ENCODE measurements around the gene TMEM192.
"Not testable (repeated sequence)": the region's sequence is repeated elsewhere in the genome, so short reads cannot be mapped to it uniquely, and the experiment has no call there.

The TMEM192 gene

DNA sequence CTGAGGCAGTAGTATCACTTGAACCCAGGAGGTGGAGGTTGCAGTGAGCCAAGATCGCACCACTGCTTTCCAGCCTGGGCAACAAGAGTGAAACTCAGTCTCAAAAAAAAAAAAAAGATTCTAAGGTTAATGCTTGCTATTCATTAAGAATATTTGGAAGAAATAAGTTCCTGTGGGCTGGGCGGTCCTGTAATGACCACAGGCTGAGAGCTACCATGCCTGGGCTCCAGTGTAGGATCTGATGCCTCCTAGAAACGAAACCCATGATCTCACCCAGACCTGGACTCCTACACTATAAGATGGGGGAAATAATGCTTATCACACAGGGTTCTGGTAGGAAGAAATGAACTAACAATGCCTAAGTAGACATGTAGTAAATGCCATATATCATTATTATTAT, 17.8 kb downstream of the TMEM192 start:
- no peak for DNase-seq (ENCODE audit: low read depth in 1 of 2, low spot score in 1 of 2)

- not testable (repeated sequence) for DNase-seq (ENCODE audit: low read depth in 1 of 2, low spot score in 1 of 2)
Observed at GRCh38 chr4:165092187-165092586, 20.5 kb downstream of the TMEM192 start.

- DNase-seq (ENCODE audit: low read depth in 1 of 2, low spot score in 1 of 2), result no peak
Observed at GRCh38 chr4:165088366-165088765, 24.3 kb downstream of the TMEM192 start.

DNA sequence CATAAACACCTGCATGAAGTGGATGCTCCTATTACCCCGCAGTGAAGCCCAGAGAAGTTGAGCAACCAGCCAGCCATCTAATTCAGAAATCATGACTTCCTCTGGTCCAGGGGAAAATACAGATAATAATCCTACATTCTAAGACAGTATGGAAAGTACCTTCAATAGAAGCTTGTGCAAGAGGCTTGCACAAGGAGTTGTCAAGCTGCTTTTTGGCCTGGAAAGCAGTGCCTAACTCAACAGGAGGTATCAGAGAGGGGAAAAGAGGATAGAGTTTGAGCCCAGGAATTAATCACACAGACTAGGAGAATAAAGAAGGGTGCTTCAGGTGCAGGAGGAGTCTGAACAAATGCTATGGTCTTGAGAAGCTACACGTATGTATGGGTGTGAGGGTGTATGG, 26.7 kb downstream of the TMEM192 start:
- no peak for DNase-seq (ENCODE audit: low read depth in 1 of 2, low spot score in 1 of 2)

- not testable (repeated sequence) for DNase-seq (ENCODE audit: low read depth in 1 of 2, low spot score in 1 of 2)
Observed at GRCh38 chr4:165084787-165085186, 27.9 kb downstream of the TMEM192 start.

- no peak for DNase-seq (ENCODE audit: low read depth in 1 of 2, low spot score in 1 of 2)
Observed at GRCh38 chr4:165079476-165079875, 33.2 kb downstream of the TMEM192 start.

DNA sequence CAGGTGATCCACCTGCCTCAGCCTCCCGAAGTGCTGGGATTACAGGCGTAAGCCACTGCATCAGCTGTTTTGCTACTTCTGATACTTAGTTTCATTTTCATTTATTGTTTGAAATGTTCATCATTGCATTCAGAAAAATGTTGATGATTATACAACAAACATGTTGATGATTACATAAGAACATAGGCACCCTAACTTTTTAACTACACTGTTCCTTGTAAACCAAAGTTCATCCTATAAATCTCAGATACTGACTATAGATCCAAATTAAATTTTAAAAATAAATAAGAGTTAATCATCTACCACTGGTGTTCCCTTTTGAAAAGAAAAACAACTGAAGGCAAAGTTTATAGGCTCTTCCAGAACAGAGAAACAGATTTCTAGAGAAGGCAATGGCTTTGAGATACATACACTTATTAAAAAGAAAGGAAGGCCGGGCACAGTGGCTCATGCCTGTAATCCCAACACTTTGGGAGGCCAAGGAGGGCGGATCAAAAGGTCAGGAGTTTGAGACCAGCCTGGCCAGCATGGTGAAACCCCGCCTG, 35.6 kb downstream of the TMEM192 start:
- no peak for DNase-seq (ENCODE audit: low read depth in 1 of 2, low spot score in 1 of 2)

DNA sequence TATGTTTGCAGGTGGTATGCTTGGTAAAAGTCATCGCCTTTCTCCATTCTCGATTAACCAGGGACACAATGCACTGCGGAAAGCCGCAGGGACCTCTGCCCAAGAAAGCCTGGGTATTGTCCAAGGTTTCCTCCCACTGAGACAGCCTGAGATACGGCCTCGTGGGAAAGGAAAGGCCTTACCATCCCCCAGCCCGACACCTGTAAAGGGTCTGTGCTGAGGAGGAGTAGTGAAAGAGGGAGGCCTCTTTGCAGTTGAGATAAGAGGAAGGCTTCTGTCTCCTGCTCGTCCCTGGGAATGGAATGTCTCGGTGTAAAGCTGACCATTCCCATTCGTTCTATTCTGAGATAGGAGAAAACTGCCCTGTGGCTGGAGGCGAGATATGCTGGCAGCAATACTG, 39.3 kb downstream of the TMEM192 start:
- DNase-seq (ENCODE audit: low read depth in 1 of 2, low spot score in 1 of 2), result not testable (repeated sequence)

DNA sequence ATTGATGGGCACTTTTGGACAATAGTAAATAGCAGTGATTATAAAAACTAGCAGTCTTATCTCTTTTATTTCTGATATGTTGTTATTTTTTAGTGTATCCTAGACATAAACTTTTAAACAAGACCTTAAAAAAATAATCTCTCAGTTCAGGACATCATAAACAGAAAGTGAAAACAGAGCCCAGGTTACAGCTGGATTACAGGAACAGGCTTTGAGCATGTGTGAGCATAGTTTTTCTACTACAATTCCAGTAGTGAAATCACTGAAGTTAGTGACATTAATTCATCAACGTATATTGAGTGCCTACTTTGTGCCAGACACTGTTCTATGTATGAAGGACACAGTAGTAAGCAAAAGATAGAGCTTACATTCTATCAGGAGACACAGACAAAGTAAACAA, 42.1 kb downstream of the TMEM192 start:
- DNase-seq (ENCODE audit: low read depth in 1 of 2, low spot score in 1 of 2), result no peak

DNA sequence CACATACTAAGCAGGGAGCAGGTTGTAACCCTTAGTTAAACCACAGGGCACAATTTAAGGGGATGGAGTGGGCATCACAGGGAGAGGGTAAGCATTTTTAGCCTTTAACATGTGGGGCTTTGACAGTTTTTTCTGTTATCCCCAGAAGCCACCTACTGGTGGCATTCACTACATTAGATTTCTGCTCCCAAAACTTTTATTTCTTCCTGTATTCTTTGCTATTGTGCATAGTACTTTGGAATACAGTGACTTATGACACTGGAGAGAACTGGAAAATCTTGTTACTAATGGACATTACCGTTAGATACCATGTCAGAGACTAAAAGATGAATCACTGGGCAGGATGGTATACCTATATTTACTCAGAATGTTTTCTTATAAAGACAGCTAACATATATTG, 51.7 kb downstream of the TMEM192 start:
- DNase-seq (ENCODE audit: low read depth in 1 of 2, low spot score in 1 of 2), result no peak

DNA sequence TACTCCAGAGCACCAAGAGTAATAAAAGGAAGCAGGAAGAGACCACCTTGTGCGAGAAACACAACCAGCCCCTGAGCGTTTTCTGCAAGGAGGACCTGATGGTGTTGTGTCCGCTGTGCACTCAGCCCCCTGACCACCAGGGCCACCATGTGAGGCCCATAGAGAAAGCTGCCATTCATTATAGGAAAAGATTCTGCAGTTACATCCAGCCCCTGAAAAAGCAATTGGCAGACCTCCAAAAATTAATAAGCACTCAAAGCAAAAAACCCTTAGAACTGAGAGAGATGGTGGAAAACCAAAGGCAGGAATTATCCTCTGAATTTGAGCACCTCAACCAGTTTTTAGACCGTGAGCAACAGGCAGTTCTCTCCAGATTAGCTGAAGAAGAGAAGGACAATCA, 53.3 kb downstream of the TMEM192 start:
- no peak for DNase-seq (ENCODE audit: low read depth in 1 of 2, low spot score in 1 of 2)

GRCh38 chr4:165058666-165059065, 54.0 kb downstream of the TMEM192 start:
- no peak for DNase-seq (ENCODE audit: low read depth in 1 of 2, low spot score in 1 of 2)

DNA sequence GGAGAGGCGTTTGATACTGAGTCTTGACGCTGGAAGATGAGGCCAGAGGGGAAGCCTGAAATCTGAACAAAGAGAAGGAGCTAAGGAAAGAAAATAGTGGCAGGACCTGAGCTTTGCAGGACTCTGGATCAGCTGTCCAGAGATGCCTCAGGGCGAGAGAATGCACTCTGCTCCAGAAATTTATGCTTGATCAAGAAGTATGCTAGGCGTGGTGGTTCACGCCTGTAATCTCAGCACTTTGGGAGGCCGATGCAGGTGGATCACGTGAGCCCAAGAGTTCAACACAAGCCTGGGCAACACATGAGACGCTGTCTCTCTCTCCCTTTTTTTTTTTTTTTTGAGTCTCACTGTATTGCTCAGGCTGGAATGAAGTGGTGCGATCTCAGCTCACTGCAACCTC, 57.1 kb downstream of the TMEM192 start:
- no peak for DNase-seq (ENCODE audit: low read depth in 1 of 2, low spot score in 1 of 2)

GRCh38 chr4:165053645-165054044, 59.0 kb downstream of the TMEM192 start, which contains the start of gene TRIM75:
Gene TRIM75 (plus strand): TSS chr4:165053866. CDS start chr4:165059148, 5,282 bp downstream.
- no peak for DNase-seq (ENCODE audit: low read depth in 1 of 2, low spot score in 1 of 2)

DNA sequence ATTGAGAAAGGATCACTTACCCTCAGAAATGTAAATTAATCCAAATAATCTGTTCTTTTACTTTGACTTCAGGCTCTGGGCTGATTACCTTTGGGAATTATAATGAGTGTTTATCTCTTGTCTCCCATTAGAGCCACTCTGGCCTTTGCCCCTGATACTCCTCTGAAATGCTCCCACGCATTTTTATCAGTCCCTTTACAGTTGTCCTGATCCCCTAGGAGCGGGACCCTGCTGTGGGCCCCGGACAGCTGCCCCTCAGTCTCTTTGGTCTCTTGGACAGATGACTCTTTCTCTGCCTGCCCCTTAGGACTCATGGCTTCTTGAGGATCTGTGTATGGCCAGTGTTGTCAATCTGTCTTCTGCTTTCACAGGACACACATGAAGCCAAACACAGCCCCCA, 60.0 kb downstream of the TMEM192 start:
- no peak for DNase-seq (ENCODE audit: low read depth in 1 of 2, low spot score in 1 of 2)

DNA sequence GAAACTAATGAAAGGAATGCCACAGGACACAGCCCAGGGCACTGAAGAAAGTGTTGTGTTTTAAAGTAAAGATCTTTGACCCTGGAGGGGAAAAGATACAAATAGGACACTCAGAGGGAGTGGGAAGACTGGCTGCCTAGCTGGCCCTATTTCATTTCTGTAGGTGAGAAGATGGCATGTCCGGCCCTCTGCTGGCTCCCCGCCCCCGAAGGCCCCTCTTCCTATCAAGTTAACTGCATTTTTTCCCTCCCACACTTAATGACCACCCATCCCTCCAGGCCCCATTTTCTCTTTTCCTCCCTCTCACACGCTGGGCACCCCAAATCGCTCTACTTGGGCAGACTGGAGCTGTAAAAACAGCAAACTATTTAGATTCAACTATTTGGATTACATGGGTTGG, 64.5 kb downstream of the TMEM192 start:
- no peak for DNase-seq (ENCODE audit: low read depth in 1 of 2, low spot score in 1 of 2)

DNA sequence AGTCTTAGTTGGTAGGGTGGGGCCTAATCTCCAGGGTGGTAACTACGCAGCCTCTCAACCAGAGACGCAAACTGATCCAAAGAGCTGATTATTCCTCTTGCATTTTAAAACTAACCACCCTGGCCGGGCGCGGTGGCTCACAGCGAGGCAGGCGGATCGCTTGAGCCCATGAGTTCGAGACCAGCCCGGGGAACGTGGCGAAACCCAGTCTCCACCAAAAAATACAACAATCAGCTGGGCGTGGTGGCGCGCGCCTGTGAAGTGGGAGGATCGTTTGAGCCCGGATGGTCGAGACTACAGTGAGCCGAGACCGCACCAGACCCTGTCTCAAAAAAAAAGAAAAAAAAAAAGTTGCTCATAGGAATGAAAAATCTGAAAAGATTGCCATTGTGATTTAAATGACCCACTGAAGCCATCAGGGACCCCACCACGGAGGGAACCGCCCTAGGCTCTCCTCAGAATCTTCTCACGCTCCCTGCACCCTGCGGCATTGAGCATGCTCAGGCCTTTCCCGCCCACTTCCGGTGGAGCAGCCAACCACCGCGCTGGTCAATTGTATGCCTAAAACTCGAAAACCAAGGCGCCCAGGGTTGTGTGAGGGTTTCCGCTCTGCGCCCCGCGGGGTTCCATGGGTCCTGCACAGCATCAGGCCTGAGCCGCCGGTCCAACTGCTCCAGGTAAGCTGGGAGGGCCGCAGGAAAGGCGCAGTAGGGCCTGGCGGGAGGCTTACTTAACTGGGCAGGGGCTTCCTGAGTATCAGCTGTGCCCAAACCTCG, 81.0 kb downstream of the TMEM192 start, which contains the start of gene TRIM60:
Gene TRIM60, plus strand, starts transcription at position 564 of the 776 bp plus-strand sequence. CDS start 8,074 bp downstream, outside the sequence.
- no peak for DNase-seq (ENCODE audit: low read depth in 1 of 2, low spot score in 1 of 2)

- no peak for DNase-seq (ENCODE audit: low read depth in 1 of 2, low spot score in 1 of 2)
Observed at GRCh38 chr4:165027762-165028402, 84.8 kb downstream of the TMEM192 start.

- not testable (repeated sequence) for DNase-seq (ENCODE audit: low read depth in 1 of 2, low spot score in 1 of 2)
Observed at GRCh38 chr4:165025782-165026181, 86.9 kb downstream of the TMEM192 start.
